Measurements from ENCODE around the gene ANXA1.

ANXA1 gene

DNA sequence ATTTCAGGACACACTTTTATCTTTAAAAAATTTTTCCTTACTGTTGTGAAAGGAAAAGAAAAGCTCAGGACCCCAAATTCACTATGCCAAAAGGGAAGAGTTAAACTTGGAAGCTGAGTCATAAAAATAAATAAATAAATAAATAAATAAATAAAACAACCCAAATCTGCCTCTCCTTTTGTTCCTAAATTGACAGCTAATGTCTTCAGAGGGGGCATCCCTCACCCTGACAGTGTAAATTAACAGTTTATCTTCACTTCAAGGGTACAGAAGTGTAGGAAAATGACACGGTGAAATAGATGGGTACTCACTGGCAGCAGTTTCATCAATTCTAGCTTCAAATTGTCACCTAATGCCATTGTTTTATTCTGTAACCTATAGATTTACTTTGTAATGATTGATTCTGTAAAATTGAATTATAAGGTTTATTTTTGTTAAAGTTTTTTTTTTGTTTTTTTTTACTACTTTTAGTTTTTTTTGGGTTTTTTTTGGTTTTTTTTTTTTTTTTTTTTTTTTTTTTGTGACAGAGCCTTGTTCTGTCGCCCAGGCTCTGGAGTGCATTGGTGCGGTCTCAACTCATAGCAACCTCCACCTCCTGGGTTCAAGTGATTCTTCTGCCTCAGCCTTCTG, 18.5 kb upstream of the ANXA1 start:
- Histone ChIP-seq H3F3A (ENCODE audit: low read depth) (no peaks in the 10 kb centered on the region; the same call in 1 of the 2 replicates), H3K79me2 (ENCODE audit: insufficient read depth, low read length) (no peaks in the 10 kb centered on the region), H2AFZ (ENCODE audit: low read length) (peak overlapping the region; percentile 76; the same call in 1 of the 2 replicates), H3K36me3 (ENCODE audit: insufficient read depth, low read length) (no peaks in the 10 kb centered on the region), H3K9me3 (ENCODE audit: insufficient read depth, low read depth, low read length) (no peaks in the 10 kb centered on the region), H3K9ac (ENCODE audit: low read depth, low read length, poor library complexity, severe bottlenecking) (peak overlapping the region; percentile 83), H3K4me3 (ENCODE audit: low read length, poor library complexity, severe bottlenecking) (peak overlapping the region; percentile 75), H3K4me1 (ENCODE audit: insufficient read depth, low read length, poor library complexity, severe bottlenecking) (peaks cover 27% of the 10 kb centered on the region), H3K9me2 (replicated peaks; ENCODE audit: low read depth, low read length) (no peaks in the 10 kb centered on the region), H4K20me1 (ENCODE audit: insufficient read depth, low read length, poor library complexity, severe bottlenecking) (no peaks in the 10 kb centered on the region), H3K4me2 (ENCODE audit: low read depth, low read length, poor library complexity, severe bottlenecking) (peak overlapping the region; percentile 69), H3K27me3 (ENCODE audit: insufficient read depth, low read length, poor library complexity, severe bottlenecking) (no peaks in the 10 kb centered on the region)
- TF ChIP-seq EZH2phosphoT487 (IDR thresholded peaks at IDR 0.05; ENCODE audit: borderline replicate concordance), result no peak
- TF ChIP-seq CTCF (conservative IDR thresholded peaks at IDR 0.05; ENCODE audit: low read length), result no peak

GRCh38 chr9:73133921-73134407, 17.7 kb upstream of the ANXA1 start:
- Histone ChIP-seq H3K79me2 (ENCODE audit: insufficient read depth, low read length) (no peaks in the 10 kb centered on the region), H3K4me1 (ENCODE audit: insufficient read depth, low read length, poor library complexity, severe bottlenecking) (peaks cover 27% of the 10 kb centered on the region), H3F3A (ENCODE audit: low read depth) (no peaks in the 10 kb centered on the region; the same call in 1 of the 2 replicates), H3K9me2 (replicated peaks; ENCODE audit: low read depth, low read length) (no peaks in the 10 kb centered on the region), H3K4me3 (ENCODE audit: low read length, poor library complexity, severe bottlenecking) (no peak overlapping the region), H3K27me3 (ENCODE audit: insufficient read depth, low read length, poor library complexity, severe bottlenecking) (no peaks in the 10 kb centered on the region), H3K9me3 (ENCODE audit: insufficient read depth, low read depth, low read length) (no peaks in the 10 kb centered on the region), H2AFZ (ENCODE audit: low read length) (peak overlapping the region; percentile 72), H3K9ac (ENCODE audit: low read depth, low read length, poor library complexity, severe bottlenecking) (no peak overlapping the region), H3K36me3 (ENCODE audit: insufficient read depth, low read length) (no peaks in the 10 kb centered on the region), H3K4me2 (ENCODE audit: low read depth, low read length, poor library complexity, severe bottlenecking) (no peak overlapping the region), H4K20me1 (ENCODE audit: insufficient read depth, low read length, poor library complexity, severe bottlenecking) (no peaks in the 10 kb centered on the region)
- TF ChIP-seq CTCF (conservative IDR thresholded peaks at IDR 0.05; ENCODE audit: low read length) (no peak), EZH2phosphoT487 (IDR thresholded peaks at IDR 0.05; ENCODE audit: borderline replicate concordance) (no peak)

DNA sequence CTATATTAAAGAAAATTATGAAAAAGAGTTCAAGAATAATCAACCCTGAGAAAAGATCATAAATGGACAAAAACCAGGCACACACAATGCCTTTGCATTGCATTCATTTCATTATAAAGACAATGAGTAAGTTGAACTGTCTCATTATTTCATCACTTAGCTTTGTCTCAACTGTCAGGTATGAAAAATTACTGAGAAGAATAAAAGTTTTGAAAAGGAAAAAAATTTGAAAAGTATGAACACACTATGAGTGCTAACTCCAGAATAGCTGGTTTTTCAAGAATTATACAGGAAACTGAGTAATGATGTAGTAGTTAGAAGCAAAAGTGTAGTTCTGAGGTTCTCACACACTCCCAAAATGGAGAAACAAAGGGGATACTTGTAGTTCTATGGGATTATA, 16.3 kb upstream of the ANXA1 start:
- Histone ChIP-seq H3K36me3 (ENCODE audit: insufficient read depth, low read length) (no peaks in the 10 kb centered on the region), H3K9me2 (replicated peaks; ENCODE audit: low read depth, low read length) (no peaks in the 10 kb centered on the region), H3K9ac (ENCODE audit: low read depth, low read length, poor library complexity, severe bottlenecking) (no peak overlapping the region), H3K9me3 (ENCODE audit: insufficient read depth, low read depth, low read length) (no peaks in the 10 kb centered on the region), H2AFZ (ENCODE audit: low read length) (no peak overlapping the region; the same call in 1 of the 2 replicates), H3K4me2 (ENCODE audit: low read depth, low read length, poor library complexity, severe bottlenecking) (no peak overlapping the region), H3F3A (ENCODE audit: low read depth) (no peaks in the 10 kb centered on the region; the same call in 1 of the 2 replicates), H3K27me3 (ENCODE audit: insufficient read depth, low read length, poor library complexity, severe bottlenecking) (no peaks in the 10 kb centered on the region), H3K4me1 (ENCODE audit: insufficient read depth, low read length, poor library complexity, severe bottlenecking) (peaks cover 27% of the 10 kb centered on the region), H3K79me2 (ENCODE audit: insufficient read depth, low read length) (no peaks in the 10 kb centered on the region), H3K4me3 (ENCODE audit: low read length, poor library complexity, severe bottlenecking) (no peak overlapping the region), H4K20me1 (ENCODE audit: insufficient read depth, low read length, poor library complexity, severe bottlenecking) (no peaks in the 10 kb centered on the region)
- TF ChIP-seq EZH2phosphoT487 (IDR thresholded peaks at IDR 0.05; ENCODE audit: borderline replicate concordance) (no peak), CTCF (conservative IDR thresholded peaks at IDR 0.05; ENCODE audit: low read length) (no peak)

All from Loucy (cell line).